Thoracic aorta endothelial cell (primary cell): ENCODE data around the gene R3HDM1. TPM values are rescaled to one million over a fixed set of nuclear protein-coding genes. Genes with fewer than 3 reads are reported as not detected.

Source experiments
- small RNA-seq: library from RNA; depleted of rRNA; stranded (forward); fragments of <200 nt; gene quantifications from one replicate; pipeline ENCODE3, GENCODE V24; 2012
- total RNA-seq: library from RNA; depleted of rRNA; stranded (reverse); fragments of >200 nt; gene quantifications from 2 replicates; pipeline ENCODE4 v1.2.3, GENCODE V29; 2012

Gene R3HDM1
- 25.0 and 37.8 TPM in 2 replicates for total RNA-seq

DNA sequence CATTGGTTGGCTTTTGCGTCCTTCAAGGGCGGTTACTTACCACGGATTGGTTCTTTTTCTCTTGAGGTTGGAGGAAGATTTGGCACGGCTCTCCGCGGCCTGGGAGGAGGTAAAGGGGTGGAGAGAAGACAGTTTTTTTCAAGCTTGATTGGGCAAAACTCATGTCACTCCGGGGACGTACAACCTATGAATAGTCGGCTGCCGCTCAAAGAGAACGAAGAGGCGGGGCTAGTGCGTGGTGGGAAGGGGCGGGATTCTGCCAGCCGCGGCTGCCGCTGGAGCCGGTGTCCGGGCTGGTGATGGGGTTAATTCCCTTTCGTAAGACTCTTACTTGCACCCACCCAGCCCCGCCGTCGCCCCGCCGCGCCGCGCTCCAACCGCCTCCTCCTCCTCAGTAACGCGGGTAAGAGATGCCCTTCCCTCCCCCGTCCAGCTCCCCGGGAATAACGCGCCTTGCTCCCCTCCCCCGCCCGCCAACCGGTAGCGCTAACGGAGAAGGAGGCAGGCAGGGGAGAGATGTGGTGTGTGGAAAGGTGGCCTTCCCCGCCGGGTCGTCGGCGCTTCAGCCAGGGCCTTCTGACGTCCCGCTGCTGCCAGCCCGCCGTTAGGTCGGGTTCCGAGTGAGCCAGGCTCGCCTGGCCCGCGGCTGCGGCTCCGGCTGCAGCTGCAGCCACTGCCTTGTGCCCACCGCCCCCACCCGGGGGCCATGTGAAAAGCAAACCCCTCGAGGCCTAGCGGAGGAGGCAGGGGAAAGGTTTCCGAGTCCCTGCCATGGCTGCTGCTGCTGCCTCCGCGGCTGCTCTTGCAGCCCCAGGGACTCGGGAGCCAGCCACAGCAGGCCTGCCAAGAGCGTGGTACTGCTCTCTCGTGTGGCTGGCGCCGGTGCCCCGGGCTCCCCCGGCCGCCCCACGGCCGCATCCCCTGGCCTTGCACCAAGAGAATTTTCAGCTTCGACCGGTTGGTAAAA is at the start of gene R3HDM1:
TSS of gene R3HDM1 (plus strand) at position 254 of the 967 bp plus-strand sequence. CDS start 73,362 bp downstream, outside the sequence.

DNA sequence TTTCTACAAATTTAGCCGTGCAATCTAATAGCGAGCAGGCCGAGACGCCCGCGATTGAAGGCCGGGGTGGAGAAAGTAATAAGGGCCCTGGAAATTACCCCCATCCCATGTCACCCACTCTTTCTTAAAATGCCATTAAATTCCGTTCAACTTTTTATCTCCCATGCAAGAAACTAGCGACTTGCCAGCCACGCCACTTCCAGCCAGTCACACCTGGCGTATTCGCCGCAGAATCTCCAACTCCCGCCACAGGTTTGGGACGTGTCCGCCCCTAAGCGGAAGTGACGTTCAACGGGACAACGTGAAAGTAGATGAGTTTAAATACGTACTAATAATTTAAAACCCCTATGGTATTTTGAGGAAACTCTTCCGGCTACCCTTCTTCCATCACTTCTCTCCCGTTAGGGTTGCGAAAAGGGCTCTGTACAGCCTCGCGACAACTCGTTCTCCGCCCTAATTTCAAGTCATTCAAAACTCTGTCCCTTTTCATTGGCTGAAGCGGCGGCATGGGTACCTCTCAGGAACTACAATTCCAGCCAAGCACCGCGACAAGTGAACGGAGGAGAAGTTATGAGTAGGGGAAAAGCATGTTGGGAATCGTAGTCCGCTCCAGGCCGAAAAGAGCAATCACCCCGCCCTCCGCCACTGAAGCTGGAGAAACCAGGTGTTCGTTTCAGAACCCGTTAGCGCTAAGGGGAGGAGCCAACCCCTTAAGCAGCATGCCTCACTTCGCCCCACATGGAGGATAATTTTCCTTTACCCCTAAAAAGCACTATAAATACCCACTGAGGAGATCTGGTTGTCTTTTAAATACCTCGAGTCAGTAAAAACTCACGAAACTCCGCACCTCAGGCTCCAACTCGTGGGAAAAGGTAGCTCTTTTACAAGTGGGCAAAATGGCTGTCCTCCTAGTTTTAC is 712 bp upstream of the R3HDM1 start, which contains the start of gene ZRANB3:
TSS of gene ZRANB3 (minus strand) at position 906 of the 918 bp plus-strand sequence.

DNA sequence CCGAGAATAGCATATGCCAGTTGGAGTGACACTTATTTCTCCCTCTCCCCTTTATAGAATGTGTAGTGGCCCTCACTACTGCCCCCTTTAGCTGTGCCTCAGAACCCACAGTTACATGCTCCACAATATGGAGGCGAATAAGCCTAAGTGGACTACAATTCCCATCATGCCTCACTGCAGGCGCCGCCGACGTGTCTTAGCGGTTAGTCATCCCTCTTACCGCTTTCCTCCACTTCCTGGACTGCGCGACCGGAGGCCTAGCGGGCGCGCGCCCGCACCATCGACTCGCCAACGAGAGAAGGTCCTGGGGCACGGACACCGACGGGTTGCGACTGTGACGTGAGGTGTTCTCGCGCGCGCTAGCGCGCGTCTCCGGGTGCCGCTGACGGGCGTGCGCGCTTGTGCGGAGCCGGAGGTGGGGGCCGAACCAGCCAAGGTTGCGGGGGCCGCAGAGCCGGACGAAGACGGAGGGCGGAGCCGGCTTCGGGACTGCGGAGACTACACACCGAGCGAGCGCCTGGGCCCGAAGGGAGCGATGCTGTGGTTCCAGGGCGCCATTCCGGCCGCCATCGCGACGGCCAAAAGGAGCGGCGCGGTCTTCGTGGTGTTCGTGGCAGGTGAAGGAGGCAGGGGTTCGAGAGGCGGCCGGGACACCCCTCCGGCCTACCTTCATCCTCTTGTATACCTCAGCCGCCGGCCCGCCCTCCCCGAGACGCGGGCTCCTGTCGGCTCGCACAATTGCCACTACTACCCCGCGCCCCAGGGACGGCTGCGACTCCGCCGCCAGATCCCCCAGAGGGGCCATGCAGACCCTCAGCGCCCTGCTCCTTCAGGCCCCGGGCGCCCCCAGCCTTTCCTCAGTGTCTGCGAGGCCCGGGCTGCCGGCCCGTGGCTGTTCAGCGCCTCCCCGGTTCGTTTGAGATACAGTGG is 210.4 kb downstream of the R3HDM1 start, which contains the start of gene UBXN4:
TSS of gene UBXN4 (plus strand) at position 461 of the 930 bp plus-strand sequence. CDS start at position 536, 75 bp downstream.

Small RNAs within 50 kb of the gene (small RNA-seq; reads per million reads assigned to genes)
- gene MIR128-1 (9.3 reads per million, percentile 91 among the genes with 10 or more reads in this experiment), gene RNU6-512P (not detected)

Other genes starting within 250 kb of the R3HDM1 start
- 8.4 and 9.5 TPM in 2 replicates for gene ZRANB3, start 266 bp upstream of the R3HDM1 start, total RNA-seq
- gene UBXN4, start 210.4 kb downstream of the R3HDM1 start, total RNA-seq: 114 and 121 TPM in 2 replicates